HCT116 (cell line): ENCODE data around the gene EEIG1. TPM values are rescaled to one million over a fixed set of nuclear protein-coding genes. Genes with fewer than 3 reads are reported as not detected.

Experiments used
- ATAC-seq: fragments of 200-7000 bp; cut with Tn5 transposase; 2 replicates; pipeline ENCODE4 v1.9.1; 2020; ENCODE audit warnings: mild to moderate bottlenecking, moderate library complexity
- BruUV-seq: library from RNA; stranded (reverse); fragments of 400-500 nt; replicated peaks from 2 replicates; lab custom pipeline; 2021; lab: Mats Ljungman, UMichigan
- CTCF ChIA-PET: fragments of 300-600 bp; sonication (Branson Sonifier 250); formaldehyde crosslinking; loops from one replicate; lab custom pipeline; 2021; ENCODE audit warnings: antibody characterized with exemption; lab: Charles Lee
- POLR2A ChIA-PET: fragments of 300-600, 350-600 bp; sonication (Branson Sonifier 250); formaldehyde crosslinking; loops from one replicate; lab custom pipeline; 2021; ENCODE audit warnings: antibody characterized with exemption; lab: Charles Lee
- RAD21 ChIA-PET, 2 experiments: fragments of 300-600 bp; sonication (Branson Sonifier 250); formaldehyde crosslinking; loops; one replicate each; lab custom pipeline; 2023; ENCODE audit warnings: low total read pairs in 2 of 2; ENCODE audit not compliant: uncharacterized antibody in 2 of 2, unreplicated experiment in 2 of 2, low non-redundant PET in 1 of 2; lab: Charles Lee
- DNase-seq: peaks from one replicate; pipeline ENCODE4 v3.0.0-alpha.2; 2010; ENCODE audit warnings: low read depth, low spot score
- H2AFZ ChIP-seq: fragments of 200-600 bp; shearing (Covaris generic), sonication (generic); 2 replicates; pipeline ENCODE4 v1.6.1; 2017; ENCODE audit warnings: low read depth, mixed run types, mixed read lengths, antibody characterized with exemption, low read length; ENCODE audit not compliant: poor library complexity, severe bottlenecking
- H3K27ac ChIP-seq: 2 replicates; pipeline ENCODE4 v1.5.1; 2012; ENCODE audit warnings: low read depth, low read length
- H3K27me3 ChIP-seq: fragments of 200-600 bp; sonication (generic); 2 replicates; pipeline ENCODE4 v1.6.1; 2016; ENCODE audit warnings: mixed run types, low read length, mixed read lengths; ENCODE audit not compliant: insufficient read depth
- H3K36me3 ChIP-seq, 2 experiments: fragments of 200-500 bp in 1 of 2; fragments of 200-600 bp in 1 of 2; sonication (Bioruptor generic) in 1 of 2; sonication (generic) in 1 of 2; 2 replicates each; pipeline versions ENCODE4 v1.5.1 to v1.6.1; 2014 to 2016; ENCODE audit warnings: low read length in 2 of 2, inconsistent platforms in 1 of 2, mixed read lengths in 1 of 2, mixed run types in 1 of 2; ENCODE audit not compliant: insufficient read depth in 2 of 2, control insufficient read depth in 1 of 2
- H3K4me1 ChIP-seq, 2 experiments: fragments of 200-600 bp in 1 of 2; sonication (generic) in 1 of 2; 2 replicates each; pipeline versions ENCODE4 v1.5.1 to v1.6.1; 2012 to 2017; ENCODE audit warnings: low read length in 2 of 2, inconsistent platforms in 1 of 2, mild to moderate bottlenecking in 1 of 2, mixed read lengths in 1 of 2, mixed run types in 1 of 2, moderate library complexity in 1 of 2; ENCODE audit not compliant: insufficient read depth in 2 of 2, control insufficient read depth in 1 of 2
- H3K4me2 ChIP-seq: fragments of 200-600 bp; sonication (generic); 2 replicates; pipeline ENCODE4 v1.6.1; 2017; ENCODE audit warnings: mixed run types, low read length, mixed read lengths
- H3K4me3 ChIP-seq, 2 experiments: fragments of 200-600 bp in 1 of 2; sonication (generic) in 1 of 2; replicated peaks in 1 of 2; 2 replicates each; pipeline ENCODE4 v1.5.1; 2011 to 2016; ENCODE audit warnings: low read length in 2 of 2, control low read depth in 1 of 2, low read depth in 1 of 2, mild to moderate bottlenecking in 1 of 2, mixed read lengths in 1 of 2, mixed run types in 1 of 2
- H3K79me2 ChIP-seq: fragments of 200-600 bp; sonication (generic); 2 replicates; pipeline ENCODE4 v1.6.1; 2017; ENCODE audit warnings: mild to moderate bottlenecking, mixed run types, low read length, moderate library complexity, mixed read lengths; ENCODE audit not compliant: insufficient read depth
- H3K9ac ChIP-seq: fragments of 200-600 bp; sonication (generic); 2 replicates; pipeline ENCODE4 v1.6.1; 2016; ENCODE audit warnings: low read length, mixed read lengths
- H3K9me2 ChIP-seq: fragments of 200-600 bp; sonication (generic), shearing (Covaris generic); 2 replicates; pipeline ENCODE4 v1.6.1; 2017; ENCODE audit warnings: mixed run types, mild to moderate bottlenecking, moderate library complexity; ENCODE audit not compliant: insufficient read depth
- H3K9me3 ChIP-seq, 2 experiments: fragments of 200-500 bp in 1 of 2; fragments of 200-600 bp in 1 of 2; sonication (Bioruptor generic) in 1 of 2; sonication (generic) in 1 of 2; 2 replicates each; pipeline ENCODE4 v1.6.1; 2014 to 2017; ENCODE audit warnings: low read length in 2 of 2, mixed read lengths in 2 of 2, inconsistent platforms in 1 of 2, low read depth in 1 of 2, mild to moderate bottlenecking in 1 of 2, mixed run types in 1 of 2, moderate library complexity in 1 of 2; ENCODE audit not compliant: control insufficient read depth in 1 of 2, insufficient read depth in 1 of 2
- H4K20me1 ChIP-seq: fragments of 200-600 bp; sonication (generic), shearing (Covaris generic); 2 replicates; pipeline ENCODE4 v1.6.1; 2017; ENCODE audit warnings: mixed run types, mild to moderate bottlenecking, moderate library complexity; ENCODE audit not compliant: insufficient read depth
- EGR1 ChIP-seq: IDR thresholded peaks from 2 replicates; pipeline ENCODE4 v1.6.1; 2012; ENCODE audit warnings: low read depth
- ELF1 ChIP-seq: IDR thresholded peaks from 2 replicates; pipeline ENCODE4 v1.6.1; 2012; ENCODE audit warnings: low read depth, borderline replicate concordance
- EZH2 ChIP-seq: fragments of 200-600 bp; sonication (generic); IDR thresholded peaks from 2 replicates; pipeline ENCODE4 v1.6.1; 2017; ENCODE audit warnings: antibody characterized with exemption, mixed run types
- EZH2phosphoT487 ChIP-seq: fragments of 200-600 bp; IDR thresholded peaks from 2 replicates; pipeline ENCODE4 v1.6.1; 2018; ENCODE audit warnings: antibody characterized with exemption, borderline replicate concordance
- JUND ChIP-seq: IDR thresholded peaks from 2 replicates; pipeline ENCODE4 v1.6.1; 2012
- POLR2A ChIP-seq: IDR thresholded peaks from 2 replicates; pipeline ENCODE4 v1.7.0; 2011; ENCODE audit warnings: borderline replicate concordance; ENCODE audit not compliant: insufficient read depth, insufficient read length; ENCODE audit errors: extremely low read depth
- POLR2AphosphoS5 ChIP-seq: IDR thresholded peaks from 2 replicates; pipeline ENCODE4 v1.6.1; 2011; ENCODE audit warnings: mild to moderate bottlenecking, low read depth, low read length, moderate library complexity
- RAD21 ChIP-seq: IDR thresholded peaks from 2 replicates; pipeline ENCODE4 v1.6.1; 2012; ENCODE audit warnings: low read depth, mild to moderate bottlenecking
- SIN3A ChIP-seq: IDR thresholded peaks from 2 replicates; pipeline ENCODE4 v1.6.1; 2012; ENCODE audit warnings: low read depth
- SP1 ChIP-seq: IDR thresholded peaks from 2 replicates; pipeline ENCODE4 v1.6.1; 2012; ENCODE audit warnings: low read depth
- SRF ChIP-seq: IDR thresholded peaks from 2 replicates; pipeline ENCODE4 v1.6.1; 2012; ENCODE audit warnings: low read depth
- TCF7L2 ChIP-seq: IDR thresholded peaks from 2 replicates; pipeline ENCODE4 v1.7.0; 2011; ENCODE audit warnings: borderline replicate concordance, inconsistent platforms; ENCODE audit not compliant: insufficient read depth, insufficient read length; ENCODE audit errors: extremely low read depth
- YY1 ChIP-seq: IDR thresholded peaks from 2 replicates; pipeline ENCODE4 v1.6.1; 2011; ENCODE audit warnings: low read length, low read depth, moderate library complexity, mild to moderate bottlenecking; ENCODE audit not compliant: insufficient replicate concordance; ENCODE audit errors: extremely low read depth
- ZFX ChIP-seq: fragments of 450-650 bp; IDR thresholded peaks from 2 replicates; pipeline ENCODE4 v1.6.1; 2017
- ZNF274 ChIP-seq: fragments of 200-500 bp; sonication (Bioruptor generic); IDR thresholded peaks from 2 replicates; pipeline ENCODE4 v1.6.1; 2014; ENCODE audit warnings: mild to moderate bottlenecking, low read depth, low read length, inconsistent platforms
- intact Hi-C: fragments of 100-400 bp; cut with micrococcal nuclease; formaldehyde crosslinking; loops from 2 replicates; pipeline ENCODE4 v1.10.0; 2022
- total RNA-seq: library from RNA; stranded (reverse); gene quantifications from one replicate; pipeline ENCODE4 v1.2.1, GENCODE V29; 2021; ENCODE audit not compliant: unreplicated experiment
- TF ChIP-seq, protein P1 (sequence below): IDR thresholded peaks from 2 replicates; pipeline ENCODE4 v1.6.1; 2012; ENCODE audit warnings: low read depth
- TF ChIP-seq, protein P2 (sequence below): IDR thresholded peaks from 2 replicates; pipeline ENCODE4 v1.6.1; 2012

The EEIG1 gene
- total RNA-seq, 1 experiment from 2014 or later, result 44.2 TPM

DNA sequence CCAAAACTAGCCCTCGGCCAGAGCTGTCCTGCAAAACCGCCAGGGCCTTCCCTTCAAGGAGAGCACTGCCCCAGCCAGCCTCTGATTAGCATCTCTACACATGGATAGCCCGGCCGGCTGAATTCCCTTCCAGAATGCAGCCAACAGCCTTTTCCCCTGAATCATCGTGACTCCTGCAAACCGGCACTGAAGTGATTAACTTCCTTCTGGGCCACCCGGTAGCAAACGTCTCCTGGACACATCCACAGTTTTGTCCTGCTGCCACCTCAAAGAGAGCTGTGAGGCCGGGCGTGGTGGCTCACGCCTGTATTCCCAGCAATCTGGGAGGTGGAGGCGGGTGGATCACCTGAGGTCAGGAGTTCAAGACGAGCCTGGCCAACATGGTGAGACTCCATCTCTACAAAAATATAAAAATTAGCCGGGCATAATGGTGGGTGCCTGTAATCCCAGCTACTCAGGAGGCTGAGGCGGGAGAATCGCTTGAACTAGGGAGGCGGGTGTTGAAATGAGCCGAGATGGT lies 21.1 kb upstream of the EEIG1 start:
- Histone ChIP-seq H3K9ac (0 out of 2 replicates have a peak overlapping the region, but pooled peaks have one; percentile 9), H3K27ac (no peak overlapping the region), H3K4me1 (peaks cover 13 to 33% of the 10 kb centered on the region in 2 experiments), H3K79me2 (no peaks in the 10 kb centered on the region), H3K27me3 (no peaks in the 10 kb centered on the region), H3K9me3 (no peaks in the 10 kb centered on the region), H3K4me3 (no peak overlapping the region), H3K9me2 (no peaks in the 10 kb centered on the region), H2AFZ (peak overlapping the region; percentile 69), H3K36me3 (no peaks in the 10 kb centered on the region), H4K20me1 (no peaks in the 10 kb centered on the region), H3K4me2 (peak overlapping the region; percentile 42)
- peak; percentile 48 for ATAC-seq
- no peak for DNase-seq
- POLR2A ChIA-PET, result no interaction called here
- no peak for TF ChIP-seq ZFX
- TF ChIP-seq EZH2, result no peak
- no peak for TF ChIP-seq EGR1
- RAD21 ChIA-PET, result no interaction called here
- no TSS peak for BruUV-seq
- CTCF ChIA-PET, result no interaction called here
- intact Hi-C loops, result no loop called here

DNA sequence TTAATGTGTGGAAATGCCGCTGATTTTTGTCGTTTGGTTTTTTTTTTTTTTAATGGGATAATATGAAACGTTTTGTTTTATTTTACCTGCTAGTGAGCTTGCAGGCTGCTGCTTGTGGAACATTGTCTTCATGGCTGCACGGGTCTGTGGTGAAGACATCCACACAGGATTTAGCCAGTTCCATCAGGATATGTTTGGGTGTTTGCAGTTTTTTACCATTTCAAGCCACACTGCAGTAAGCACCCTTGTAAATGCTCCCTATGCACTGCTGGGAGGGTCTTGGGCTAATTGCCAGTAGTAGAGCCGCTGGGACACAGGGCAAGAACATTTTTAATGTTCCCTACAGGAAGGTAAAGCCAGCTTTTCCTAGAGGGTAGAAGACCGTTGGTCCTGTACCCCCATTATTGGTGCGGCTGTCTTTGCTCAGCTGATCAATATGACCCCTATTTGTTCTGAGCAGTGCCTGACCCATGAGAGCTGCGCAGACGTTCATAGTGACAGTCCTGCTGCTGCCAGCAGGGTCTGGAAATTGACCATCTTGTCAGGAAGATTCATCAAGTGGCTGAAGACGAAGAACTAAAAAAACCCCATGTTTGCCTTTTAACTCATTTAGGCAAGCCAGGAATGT lies 20.5 kb upstream of the EEIG1 start:
- ChIA-PET POLR2A (interaction anchor here (0.7 kb wide), 1 partner anchor 337 kb away, joined by 4 read pairs; no protein-coding TSS in a partner anchor), RAD21 (no interaction called here), CTCF (no interaction called here)
- Histone ChIP-seq H3K27me3 (no peaks in the 10 kb centered on the region), H3K4me3 (no peak overlapping the region), H3K9ac (0 out of 2 replicates have a peak overlapping the region, but pooled peaks have one; percentile 9), H3K9me2 (no peaks in the 10 kb centered on the region), H4K20me1 (no peaks in the 10 kb centered on the region), H3K4me1 (peaks cover 9 to 27% of the 10 kb centered on the region in 2 experiments), H2AFZ (peak overlapping the region; percentile 69), H3K4me2 (peak overlapping the region; percentile 42), H3K27ac (no peak overlapping the region), H3K9me3 (no peaks in the 10 kb centered on the region), H3K79me2 (no peaks in the 10 kb centered on the region), H3K36me3 (no peaks in the 10 kb centered on the region)
- ATAC-seq (peak; percentile 19; the same call in 1 of the 2 replicates), DNase-seq (no peak)
- BruUV-seq, result no TSS peak
- intact Hi-C loops, result no loop called here
- no peak for TF ChIP-seq RAD21
- no peak for TF ChIP-seq SIN3A
- no peak for TF ChIP-seq YY1
- TF ChIP-seq JUND, result no peak
- TF ChIP-seq TCF7L2, result no peak
- no peak for TF ChIP-seq SRF
- TF ChIP-seq SP1, result no peak
- TF ChIP-seq, protein P1, sequence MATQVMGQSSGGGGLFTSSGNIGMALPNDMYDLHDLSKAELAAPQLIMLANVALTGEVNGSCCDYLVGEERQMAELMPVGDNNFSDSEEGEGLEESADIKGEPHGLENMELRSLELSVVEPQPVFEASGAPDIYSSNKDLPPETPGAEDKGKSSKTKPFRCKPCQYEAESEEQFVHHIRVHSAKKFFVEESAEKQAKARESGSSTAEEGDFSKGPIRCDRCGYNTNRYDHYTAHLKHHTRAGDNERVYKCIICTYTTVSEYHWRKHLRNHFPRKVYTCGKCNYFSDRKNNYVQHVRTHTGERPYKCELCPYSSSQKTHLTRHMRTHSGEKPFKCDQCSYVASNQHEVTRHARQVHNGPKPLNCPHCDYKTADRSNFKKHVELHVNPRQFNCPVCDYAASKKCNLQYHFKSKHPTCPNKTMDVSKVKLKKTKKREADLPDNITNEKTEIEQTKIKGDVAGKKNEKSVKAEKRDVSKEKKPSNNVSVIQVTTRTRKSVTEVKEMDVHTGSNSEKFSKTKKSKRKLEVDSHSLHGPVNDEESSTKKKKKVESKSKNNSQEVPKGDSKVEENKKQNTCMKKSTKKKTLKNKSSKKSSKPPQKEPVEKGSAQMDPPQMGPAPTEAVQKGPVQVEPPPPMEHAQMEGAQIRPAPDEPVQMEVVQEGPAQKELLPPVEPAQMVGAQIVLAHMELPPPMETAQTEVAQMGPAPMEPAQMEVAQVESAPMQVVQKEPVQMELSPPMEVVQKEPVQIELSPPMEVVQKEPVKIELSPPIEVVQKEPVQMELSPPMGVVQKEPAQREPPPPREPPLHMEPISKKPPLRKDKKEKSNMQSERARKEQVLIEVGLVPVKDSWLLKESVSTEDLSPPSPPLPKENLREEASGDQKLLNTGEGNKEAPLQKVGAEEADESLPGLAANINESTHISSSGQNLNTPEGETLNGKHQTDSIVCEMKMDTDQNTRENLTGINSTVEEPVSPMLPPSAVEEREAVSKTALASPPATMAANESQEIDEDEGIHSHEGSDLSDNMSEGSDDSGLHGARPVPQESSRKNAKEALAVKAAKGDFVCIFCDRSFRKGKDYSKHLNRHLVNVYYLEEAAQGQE, result no peak
- no peak for TF ChIP-seq ELF1
- TF ChIP-seq EZH2, result no peak
- no peak for TF ChIP-seq POLR2AphosphoS5
- TF ChIP-seq, protein P2, sequence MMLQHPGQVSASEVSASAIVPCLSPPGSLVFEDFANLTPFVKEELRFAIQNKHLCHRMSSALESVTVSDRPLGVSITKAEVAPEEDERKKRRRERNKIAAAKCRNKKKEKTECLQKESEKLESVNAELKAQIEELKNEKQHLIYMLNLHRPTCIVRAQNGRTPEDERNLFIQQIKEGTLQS, result no peak
- TF ChIP-seq POLR2A, result no peak
- TF ChIP-seq ZFX, result no peak
- TF ChIP-seq EZH2phosphoT487, result no peak
- no peak for TF ChIP-seq ZNF274
- no peak for TF ChIP-seq EGR1
